Endothelial cell of umbilical vein (primary cell): Measurements from ENCODE around the gene IL1RL1. TPM values are rescaled to one million over a fixed set of nuclear protein-coding genes. Genes with fewer than 3 reads are reported as not detected.

ENCODE experiments used
- BruUV-seq: library from RNA; stranded (reverse); fragments of 400-500 nt; replicated peaks from 2 replicates; lab custom pipeline; 2021; lab: Mats Ljungman, UMichigan
- CTCF ChIA-PET: fragments of 300-600, 350-600 bp; sonication (Branson Sonifier 250); formaldehyde crosslinking; loops from one replicate; lab custom pipeline; 2021; ENCODE audit warnings: antibody characterized with exemption, inconsistent platforms; lab: Charles Lee
- POLR2A ChIA-PET: fragments of 300-600, 350-600 bp; sonication (Branson Sonifier 250); formaldehyde crosslinking; loops from one replicate; lab custom pipeline; 2021; ENCODE audit warnings: antibody characterized with exemption, inconsistent platforms; lab: Charles Lee
- DNase-seq: peaks from one replicate; pipeline ENCODE4 v3.0.0-alpha.2; 2011; ENCODE audit warnings: low read depth, low spot score
- FAIRE-seq: peaks from 2 replicates; lab custom pipeline; 2011; peaks lifted over from hg19 to GRCh38; lab: Jason Lieb, UNC
- H2AFZ ChIP-seq: 2 replicates; pipeline ENCODE4 v1.6.0; 2012; ENCODE audit warnings: low read depth, low read length, control low read depth, inconsistent platforms
- H3K27ac ChIP-seq: 2 replicates; pipeline ENCODE4 v1.5.1; 2011; ENCODE audit warnings: low read depth, mild to moderate bottlenecking, control low read depth, low read length, moderate library complexity; ENCODE audit not compliant: insufficient read depth
- H3K27me3 ChIP-seq, 2 experiments: 2 replicates each; pipeline versions ENCODE4 v1.6.0 to v1.6.1; 2011; ENCODE audit warnings: low read length in 2 of 2, mixed read lengths in 1 of 2; ENCODE audit not compliant: control insufficient read depth in 2 of 2, insufficient read depth in 2 of 2
- H3K36me3 ChIP-seq, 2 experiments: 2 replicates in 1 of 2; 3 replicates in 1 of 2; pipeline ENCODE4 v1.5.1; 2011; ENCODE audit warnings: low read length in 2 of 2, mild to moderate bottlenecking in 1 of 2, moderate library complexity in 1 of 2; ENCODE audit not compliant: control insufficient read depth in 2 of 2, insufficient read depth in 2 of 2; ENCODE audit errors: extremely low read depth in 1 of 2
- H3K4me1 ChIP-seq: 3 replicates; pipeline ENCODE4 v1.5.1; 2011; ENCODE audit warnings: mild to moderate bottlenecking, low read length; ENCODE audit not compliant: control insufficient read depth, insufficient read depth; ENCODE audit errors: extremely low read depth
- H3K4me2 ChIP-seq: 2 replicates; pipeline ENCODE4 v1.6.1; 2011; ENCODE audit warnings: low read length, control low read depth, mixed read lengths; ENCODE audit not compliant: insufficient read depth
- H3K4me3 ChIP-seq, 3 experiments: fragments of 200-600 bp in 1 of 3; sonication (generic), shearing (Covaris generic) in 1 of 3; replicated peaks in 1 of 3; 2 replicates each; pipeline ENCODE4 v1.5.1; 2011 to 2016; ENCODE audit warnings: control low read depth in 3 of 3, low read length in 3 of 3, mild to moderate bottlenecking in 2 of 3, inconsistent platforms in 1 of 3, low read depth in 1 of 3, moderate library complexity in 1 of 3; ENCODE audit not compliant: insufficient read depth in 1 of 3
- H3K79me2 ChIP-seq: 2 replicates; pipeline ENCODE4 v1.6.0; 2012; ENCODE audit warnings: low read length, inconsistent platforms; ENCODE audit not compliant: control insufficient read depth, insufficient read depth
- H3K9ac ChIP-seq: replicated peaks from 2 replicates; pipeline ENCODE3; 2011; ENCODE audit warnings: low read length, control low read depth; ENCODE audit not compliant: insufficient read depth; ENCODE audit errors: extremely low read depth
- H3K9me1 ChIP-seq: replicated peaks from 3 replicates; pipeline ENCODE4 v1.6.0; 2011; ENCODE audit warnings: mild to moderate bottlenecking, low read length; ENCODE audit not compliant: control insufficient read depth, insufficient read depth; ENCODE audit errors: extremely low read depth
- H3K9me3 ChIP-seq: replicated peaks from 2 replicates; pipeline ENCODE4 v1.5.1; 2012; ENCODE audit warnings: low read length, inconsistent platforms; ENCODE audit not compliant: control insufficient read depth, insufficient read depth
- H4K20me1 ChIP-seq: replicated peaks from 2 replicates; pipeline ENCODE3; 2011; ENCODE audit warnings: mild to moderate bottlenecking, low read length; ENCODE audit not compliant: control insufficient read depth, insufficient read depth; ENCODE audit errors: extremely low read depth
- EZH2 ChIP-seq: IDR thresholded peaks from 2 replicates; pipeline ENCODE4 v1.6.1; 2012; ENCODE audit warnings: borderline replicate concordance, low read depth, mild to moderate bottlenecking, moderate library complexity, low read length, inconsistent platforms; ENCODE audit not compliant: severe bottlenecking
- FOS ChIP-seq: IDR thresholded peaks from 2 replicates; pipeline ENCODE4 v1.6.1; 2011; ENCODE audit warnings: mild to moderate bottlenecking, low read length, moderate library complexity, borderline replicate concordance; ENCODE audit not compliant: insufficient read depth
- JUN ChIP-seq: IDR thresholded peaks from 2 replicates; pipeline ENCODE4 v1.6.1; 2011; ENCODE audit warnings: borderline replicate concordance, low read depth; ENCODE audit not compliant: insufficient read length, insufficient read depth
- MAX ChIP-seq: IDR thresholded peaks from 2 replicates; pipeline ENCODE4 v1.6.1; 2011; ENCODE audit not compliant: insufficient read depth, insufficient read length
- MYC ChIP-seq: IDR thresholded peaks from one replicate; pipeline ENCODE4 v1.6.1; 2011; ENCODE audit warnings: mild to moderate bottlenecking, low read depth, low read length
- POLR2A ChIP-seq: IDR thresholded peaks from 2 replicates; pipeline ENCODE4 v1.6.1; 2012; ENCODE audit warnings: low read depth, mild to moderate bottlenecking, control low read depth, low read length
- POLR2AphosphoS5 ChIP-seq: IDR thresholded peaks from 2 replicates; pipeline ENCODE4 v1.6.1; 2012; ENCODE audit warnings: low read depth, mild to moderate bottlenecking, control low read depth, low read length, moderate library complexity; ENCODE audit not compliant: insufficient read depth
- dilution Hi-C: fragments of 300-500 bp; cut with MboI; formaldehyde crosslinking; loops from one replicate; pipeline ENCODE4 v1.15.0; 2019; ENCODE audit warnings: low sequenced_read_pairs; ENCODE audit not compliant: extremely low pct_ligation_motif_present
- intact Hi-C: fragments of 100-400 bp; cut with micrococcal nuclease; formaldehyde crosslinking; loops from one replicate; pipeline ENCODE4 v1.10.0; 2022
- polyA plus RNA-seq, 4 experiments: library from polyadenylated mRNA; depleted of rRNA in 3 of 4; stranded (reverse) in 3 of 4; unstranded in 1 of 4; fragments of >200 nt; gene quantifications; 2 replicates each; pipeline versions ENCODE4 v1.2.1 to v1.2.3, GENCODE V29; 2011 to 2012; ENCODE audit warnings: missing spikeins in 1 of 4
- total RNA-seq: library from RNA; stranded (reverse); gene quantifications from 2 replicates; pipeline ENCODE4 v1.2.3, GENCODE V29; 2021
- TF ChIP-seq, protein P1 (sequence below), 2 donors: IDR thresholded peaks; 1 replicate in 1 of 2; 2 replicates in 1 of 2; pipeline ENCODE4 v1.5.1; 2011; ENCODE audit warnings: low read length in 2 of 2, mild to moderate bottlenecking in 2 of 2, moderate library complexity in 2 of 2, control low read depth in 1 of 2, inconsistent platforms in 1 of 2, low read depth in 1 of 2; ENCODE audit not compliant: insufficient read depth in 1 of 2; ENCODE audit errors: extremely low read depth in 1 of 2

IL1RL1 gene
- total and polyA plus RNA-seq, 2 donors (not counting 3 experiments of a cell fraction or from before 2014, with no cell fraction given): 32.2 to 44.0 TPM

DNA sequence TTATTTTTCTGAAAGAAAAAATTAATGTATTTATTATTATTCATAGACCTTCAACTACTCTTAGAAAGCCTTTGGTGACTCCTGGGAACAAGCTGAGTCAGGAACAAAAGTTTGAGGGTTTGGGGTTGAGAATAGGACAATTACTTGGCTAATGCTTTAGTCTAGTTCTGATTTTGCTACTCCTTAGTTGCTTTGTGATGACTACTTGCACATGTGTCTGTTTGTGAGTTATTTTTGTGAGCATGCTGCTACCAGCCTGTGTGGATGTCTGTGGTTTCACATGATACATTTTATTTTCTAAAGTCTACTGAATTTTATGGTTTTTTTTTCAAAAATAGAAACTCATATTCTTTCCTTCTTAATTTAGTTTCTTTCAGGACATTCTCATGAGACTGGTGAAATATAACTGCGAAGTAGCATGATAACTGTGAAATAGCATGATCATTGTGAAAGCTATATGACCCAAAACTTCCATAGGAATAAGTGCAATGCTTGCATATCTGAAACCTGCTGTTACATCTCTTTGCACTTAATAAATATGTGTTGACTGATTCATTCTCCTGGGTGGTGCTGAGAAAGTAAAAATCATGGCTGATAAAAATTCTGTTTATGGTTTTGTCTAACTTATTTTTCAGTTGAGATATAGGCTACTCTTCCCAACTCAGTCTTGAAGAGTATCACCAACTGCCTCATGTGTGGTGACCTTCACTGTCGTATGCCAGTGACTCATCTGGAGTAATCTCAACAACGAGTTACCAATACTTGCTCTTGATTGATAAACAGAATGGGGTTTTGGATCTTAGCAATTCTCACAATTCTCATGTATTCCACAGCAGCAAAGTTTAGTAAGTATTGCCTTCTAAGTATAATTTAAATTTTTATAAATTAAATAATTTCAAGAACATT is 26.4 kb downstream of the IL1RL1 start:
- TSS peak; percentile 62 for BruUV-seq
- no peak overlapping the region for H2AFZ ChIP-seq
- peak overlapping the region in 2 of 3 experiments; percentile 74 to 95 for H3K4me3 ChIP-seq
- no peaks in the 10 kb centered on the region for H3K9me1 ChIP-seq
- H3K9ac ChIP-seq: peak overlapping the region; percentile 91
- DNase-seq (peak; percentile 57), FAIRE-seq (peak; percentile 56)
- intact Hi-C loops: loop anchor here (1.0 to 5.0 kb wide), 2 partner anchors 33 to 80 kb away; no protein-coding TSS in a partner anchor
- no peaks in the 10 kb centered on the region for H3K27me3 ChIP-seq
- ChIA-PET POLR2A (no interaction called here), CTCF (interaction anchor here (0.9 to 2.7 kb wide), 16 partner anchors 10 to 317 kb away, joined by 3 to 21 read pairs (median 5); partner anchors contain the start of gene IL1RL1)
- peaks cover 56% of the 10 kb centered on the region for H3K4me1 ChIP-seq
- H3K27ac ChIP-seq: peak overlapping the region; percentile 99
- peaks cover 0 to 5% of the 10 kb centered on the region in 2 experiments for H3K36me3 ChIP-seq
- H4K20me1 ChIP-seq: no peaks in the 10 kb centered on the region
- no peaks in the 10 kb centered on the region for H3K9me3 ChIP-seq
- TF ChIP-seq MAX: no peak
- no peak for TF ChIP-seq EZH2
- TF ChIP-seq JUN: peak; percentile 46
- peak; percentile 48 for TF ChIP-seq FOS
- TF ChIP-seq, protein P1, sequence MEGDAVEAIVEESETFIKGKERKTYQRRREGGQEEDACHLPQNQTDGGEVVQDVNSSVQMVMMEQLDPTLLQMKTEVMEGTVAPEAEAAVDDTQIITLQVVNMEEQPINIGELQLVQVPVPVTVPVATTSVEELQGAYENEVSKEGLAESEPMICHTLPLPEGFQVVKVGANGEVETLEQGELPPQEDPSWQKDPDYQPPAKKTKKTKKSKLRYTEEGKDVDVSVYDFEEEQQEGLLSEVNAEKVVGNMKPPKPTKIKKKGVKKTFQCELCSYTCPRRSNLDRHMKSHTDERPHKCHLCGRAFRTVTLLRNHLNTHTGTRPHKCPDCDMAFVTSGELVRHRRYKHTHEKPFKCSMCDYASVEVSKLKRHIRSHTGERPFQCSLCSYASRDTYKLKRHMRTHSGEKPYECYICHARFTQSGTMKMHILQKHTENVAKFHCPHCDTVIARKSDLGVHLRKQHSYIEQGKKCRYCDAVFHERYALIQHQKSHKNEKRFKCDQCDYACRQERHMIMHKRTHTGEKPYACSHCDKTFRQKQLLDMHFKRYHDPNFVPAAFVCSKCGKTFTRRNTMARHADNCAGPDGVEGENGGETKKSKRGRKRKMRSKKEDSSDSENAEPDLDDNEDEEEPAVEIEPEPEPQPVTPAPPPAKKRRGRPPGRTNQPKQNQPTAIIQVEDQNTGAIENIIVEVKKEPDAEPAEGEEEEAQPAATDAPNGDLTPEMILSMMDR (IDR thresholded peaks at IDR 0.05; ENCODE audit: extremely low read depth in 1 of 2, insufficient read depth in 1 of 2, low read depth in 1 of 2, low read length in 2 of 2): no peak
- peak; percentile 22 for TF ChIP-seq POLR2A
- no peak for TF ChIP-seq MYC
- TF ChIP-seq POLR2AphosphoS5: peak; percentile 3
- peaks cover 31% of the 10 kb centered on the region for H3K79me2 ChIP-seq
- dilution Hi-C loops: no loop called here
- H3K4me2 ChIP-seq: peak overlapping the region; percentile 98
